H9 (cell line): ENCODE measurements around the gene GAB3. TPM values are rescaled to one million over a fixed set of nuclear protein-coding genes. Genes with fewer than 3 reads are reported as not detected.

Source experiments
- DNase-seq: peaks from one replicate; pipeline ENCODE4 v3.0.0-alpha.2; 2017
- H2AFZ ChIP-seq: one replicate; pipeline ENCODE4 v1.6.1; 2013; ENCODE audit warnings: mild to moderate bottlenecking, low read length, control low read depth, moderate library complexity
- H2AK5ac ChIP-seq: 2 replicates; pipeline ENCODE4 v1.6.1; 2013; ENCODE audit warnings: low read length, control low read depth, mixed read lengths; ENCODE audit not compliant: insufficient read length
- H2BK120ac ChIP-seq: one replicate; pipeline ENCODE4 v1.6.1; 2013; ENCODE audit warnings: low read depth, mild to moderate bottlenecking, low read length, control low read depth, inconsistent platforms; ENCODE audit not compliant: poor library complexity, severe bottlenecking
- H2BK12ac ChIP-seq: 2 replicates; pipeline ENCODE4 v1.6.1; 2013; ENCODE audit warnings: low read length, control low read depth, mixed read lengths, low read depth; ENCODE audit not compliant: insufficient read length
- H2BK15ac ChIP-seq: 2 replicates; pipeline ENCODE4 v1.6.1; 2013; ENCODE audit warnings: low read depth, low read length, control low read depth
- H2BK20ac ChIP-seq: one replicate; pipeline ENCODE4 v1.6.1; 2013; ENCODE audit warnings: low read depth, mild to moderate bottlenecking, low read length, control low read depth, inconsistent platforms; ENCODE audit not compliant: poor library complexity, severe bottlenecking
- H2BK5ac ChIP-seq: 2 replicates; pipeline ENCODE4 v1.6.1; 2013; ENCODE audit warnings: low read length, control low read depth, mixed read lengths; ENCODE audit not compliant: insufficient read length
- H3K14ac ChIP-seq: 2 replicates; pipeline ENCODE4 v1.6.1; 2013; ENCODE audit warnings: low read length, control low read depth; ENCODE audit not compliant: insufficient read depth
- H3K18ac ChIP-seq: 2 replicates; pipeline ENCODE4 v1.6.1; 2013; ENCODE audit warnings: low read depth, mild to moderate bottlenecking, mixed read lengths, low read length, control low read depth; ENCODE audit not compliant: insufficient read length
- H3K23ac ChIP-seq: 2 replicates; pipeline ENCODE4 v1.6.1; 2013; ENCODE audit warnings: low read length, control low read depth, mixed read lengths, low read depth; ENCODE audit not compliant: insufficient read length
- H3K23me2 ChIP-seq: 2 replicates; pipeline ENCODE4 v1.6.1; 2013; ENCODE audit warnings: low read depth, mild to moderate bottlenecking, mixed read lengths, low read length, control low read depth; ENCODE audit not compliant: insufficient read length, poor library complexity, severe bottlenecking
- H3K27ac ChIP-seq: 2 replicates; pipeline ENCODE4 v1.5.1; 2013; ENCODE audit warnings: low read length, control low read depth, mixed read lengths, low read depth; ENCODE audit not compliant: insufficient read length
- H3K27me3 ChIP-seq: 2 replicates; pipeline ENCODE4 v1.6.1; 2013; ENCODE audit warnings: low read length, control low read depth, inconsistent platforms; ENCODE audit not compliant: insufficient read depth
- H3K4ac ChIP-seq: 2 replicates; pipeline ENCODE4 v1.6.1; 2013; ENCODE audit warnings: low read depth, mild to moderate bottlenecking, control low read depth, inconsistent platforms, low read length, moderate library complexity
- H3K4me1 ChIP-seq: 2 replicates; pipeline ENCODE4 v1.6.1; 2013; ENCODE audit warnings: low read length, control low read depth, inconsistent platforms; ENCODE audit not compliant: insufficient read depth
- H3K4me2 ChIP-seq: 2 replicates; pipeline ENCODE4 v1.6.1; 2013; ENCODE audit warnings: low read length, control low read depth, mixed read lengths; ENCODE audit not compliant: insufficient read length, insufficient read depth
- H3K56ac ChIP-seq: 2 replicates; pipeline ENCODE4 v1.6.1; 2013; ENCODE audit warnings: low read depth, mild to moderate bottlenecking, mixed read lengths, low read length, control low read depth; ENCODE audit not compliant: insufficient read length
- H3K79me1 ChIP-seq: 2 replicates; pipeline ENCODE4 v1.6.1; 2013; ENCODE audit warnings: low read depth, mild to moderate bottlenecking, moderate library complexity, low read length, control low read depth, inconsistent platforms; ENCODE audit not compliant: insufficient read depth, poor library complexity, severe bottlenecking
- H3K79me2 ChIP-seq: 2 replicates; pipeline ENCODE4 v1.6.1; 2013; ENCODE audit warnings: low read length, control low read depth, inconsistent platforms; ENCODE audit not compliant: insufficient read depth
- H3K9ac ChIP-seq: 2 replicates; pipeline ENCODE4 v1.6.1; 2013; ENCODE audit warnings: low read length, control low read depth, mixed read lengths; ENCODE audit not compliant: insufficient read length; ENCODE audit errors: extremely low read depth
- H3K9me3 ChIP-seq: one replicate; pipeline ENCODE4 v1.6.1; 2013; ENCODE audit warnings: low read depth, low read length, inconsistent platforms; ENCODE audit not compliant: control insufficient read depth
- H3T11ph ChIP-seq: one replicate; pipeline ENCODE4 v1.6.1; 2013; ENCODE audit warnings: mild to moderate bottlenecking, low read length, control low read depth, inconsistent platforms
- H4K20me1 ChIP-seq: one replicate; pipeline ENCODE4 v1.6.1; 2013; ENCODE audit not compliant: control insufficient read depth, insufficient read length, insufficient read depth
- H4K5ac ChIP-seq: 2 replicates; pipeline ENCODE4 v1.6.1; 2013; ENCODE audit warnings: low read depth, mild to moderate bottlenecking, mixed read lengths, low read length, control low read depth; ENCODE audit not compliant: insufficient read length
- H4K8ac ChIP-seq: replicated peaks from 2 replicates; pipeline ENCODE4 v1.6.1; 2013; ENCODE audit warnings: low read length, control low read depth, mixed read lengths, low read depth; ENCODE audit not compliant: insufficient read length
- H4K91ac ChIP-seq: 2 replicates; pipeline ENCODE4 v1.6.1; 2013; ENCODE audit warnings: low read depth, mild to moderate bottlenecking, moderate library complexity, mixed read lengths, low read length, control low read depth; ENCODE audit not compliant: insufficient read length
- H3K27ac Mint-ChIP-seq, 3 experiments: 2 replicates in 2 of 3; 3 replicates in 1 of 3; pipeline ENCODE4 v1.8.0; 2020 to 2021; ENCODE audit warnings: mixed read lengths in 3 of 3, mild to moderate bottlenecking in 1 of 3, moderate library complexity in 1 of 3
- H3K27me3 Mint-ChIP-seq: 2 replicates; pipeline ENCODE4 v1.8.0; 2021; ENCODE audit warnings: low read depth, mild to moderate bottlenecking, moderate library complexity, mixed read lengths
- H3K36me3 Mint-ChIP-seq, 3 experiments: 2 replicates in 2 of 3; 3 replicates in 1 of 3; pipeline ENCODE4 v1.8.0; 2020 to 2021; ENCODE audit warnings: low read depth in 3 of 3, mixed read lengths in 3 of 3; ENCODE audit not compliant: insufficient read depth in 1 of 3
- H3K4me1 Mint-ChIP-seq, 2 experiments: 2 replicates each; pipeline ENCODE4 v1.8.0; 2020; ENCODE audit warnings: mixed read lengths in 2 of 2
- H3K4me3 Mint-ChIP-seq, 2 experiments: 2 replicates in 1 of 2; 3 replicates in 1 of 2; pipeline ENCODE4 v1.8.0; 2020 to 2021; ENCODE audit warnings: mild to moderate bottlenecking in 2 of 2, mixed read lengths in 2 of 2, moderate library complexity in 1 of 2
- H3K9me3 Mint-ChIP-seq, 2 experiments: 2 replicates in 1 of 2; 3 replicates in 1 of 2; pipeline ENCODE4 v1.8.0; 2020; ENCODE audit warnings: mild to moderate bottlenecking in 2 of 2, mixed read lengths in 2 of 2, moderate library complexity in 1 of 2
- WGBS: extraction: QIAGEN DNeasy Blood & Tissue Kit; methylation state at CpG from one replicate; pipeline ENCODE4 v1.1.7; 2013; ENCODE audit warnings: missing lambda C conversion rate, low lambda C conversion rate, mixed read lengths; ENCODE audit not compliant: insufficient read length; ENCODE audit errors: extremely low coverage; 5-methylcytosine and 5-hydroxymethylcytosine counted together
- long read RNA-seq: library from polyadenylated mRNA; unstranded; transcript quantifications from one replicate; pipeline ENCODE4 v2.0.0, GENCODE V29; 2020
- total RNA-seq: library from RNA; stranded (reverse); gene quantifications from 2 replicates; pipeline ENCODE4 v1.2.1, GENCODE V29; 2021
- TF ChIP-seq, protein P1 (sequence below): fragments of 200-600 bp; sonication (generic); conservative IDR thresholded peaks from 3 replicates; pipeline ENCODE4 v1.8.0; 2021; ENCODE audit warnings: antibody characterized with exemption, mild to moderate bottlenecking

GAB3 gene
- 0.42 and 0.46 TPM in 2 replicates for total RNA-seq
- long read RNA-seq, partial matches to known transcripts: 0 of 2 reads
- long read RNA-seq, other reads (novel, unspliced or antisense): 1 of 2 reads

DNA sequence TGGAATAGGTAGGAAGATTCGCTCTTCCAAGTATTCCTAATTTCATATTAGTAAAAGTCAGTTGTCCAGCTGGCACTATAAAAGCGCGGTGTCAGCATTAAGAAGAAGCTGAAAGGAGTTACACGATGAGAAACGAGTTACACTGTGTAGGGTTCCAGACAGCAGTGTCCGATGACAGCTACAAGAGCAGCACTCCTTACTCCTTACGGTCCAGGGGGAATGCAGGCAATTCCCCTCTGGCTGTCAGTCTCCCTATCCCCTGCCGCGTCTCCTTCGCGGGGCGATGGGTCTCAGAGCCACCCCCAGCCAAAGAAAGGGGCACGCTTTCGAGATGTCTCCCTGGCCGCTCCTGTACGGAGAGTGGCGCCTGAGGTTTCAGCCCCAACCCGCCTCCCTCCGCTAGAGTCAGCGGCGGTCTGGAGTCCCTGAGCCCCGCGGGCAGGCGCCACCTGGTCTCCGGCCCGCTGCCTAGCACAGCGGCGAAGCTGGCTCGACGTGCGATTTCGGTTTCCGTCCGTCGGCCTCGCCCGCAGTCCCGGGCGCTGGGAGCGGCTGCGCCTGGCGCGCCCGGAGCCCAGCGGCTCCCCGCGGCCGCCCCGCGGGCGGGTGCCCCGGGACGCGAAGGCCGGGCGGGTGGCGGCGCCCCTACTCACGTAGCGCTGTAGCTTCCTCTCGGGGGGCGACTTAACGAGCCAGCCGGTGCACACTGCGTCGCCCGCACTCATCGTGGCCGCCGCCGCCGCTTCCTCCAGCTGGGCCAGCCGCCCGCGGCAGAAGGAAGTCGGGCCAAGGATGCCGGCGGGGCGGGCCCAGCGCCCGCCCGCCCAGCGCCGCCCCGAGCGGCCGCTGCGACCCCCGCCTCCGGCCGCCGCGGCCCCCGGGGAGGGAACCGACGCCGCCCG lies at the start of gene GAB3:
TSS of gene GAB3 (minus strand) at position 777 of the 902 bp plus-strand sequence. CDS start at position 725, 52 bp downstream.
- no peaks in the 10 kb centered on the region for H4K20me1 ChIP-seq
- H3K79me1 ChIP-seq: no peaks in the 10 kb centered on the region
- H3K4me2 ChIP-seq: peak within 1 kb of the TSS; percentile 55
- H3K4me1 ChIP-seq: no peaks in the 10 kb centered on the region; the same call in 1 of the 2 replicates
- peaks cover 6 to 9% of the 10 kb centered on the region in 2 experiments; a peak in 3 of 4 replicates for H3K4me1 Mint-ChIP-seq
- no peak within 1 kb of the TSS for H3K18ac ChIP-seq
- no CpG with 5 or more reads among the region's 98 CpGs for WGBS
- no peak within 1 kb of the TSS for H2BK120ac ChIP-seq
- no peak within 1 kb of the TSS for H2BK20ac ChIP-seq
- DNase-seq: no peak
- peaks cover 61% of the 10 kb centered on the region in 2 experiments for H3K9me3 Mint-ChIP-seq
- H3K27me3 ChIP-seq: peaks cover 20% of the 10 kb centered on the region; the same call in 1 of the 2 replicates
- H3K36me3 Mint-ChIP-seq: peaks cover 0 to 8% (median 5%) of the 10 kb centered on the region in 3 experiments; a peak in 5 of 7 replicates
- peaks cover 12% of the 10 kb centered on the region for H3K9me3 ChIP-seq
- H3K79me2 ChIP-seq: no peaks in the 10 kb centered on the region
- no peak within 1 kb of the TSS for H3T11ph ChIP-seq
- H2BK12ac ChIP-seq: no peak within 1 kb of the TSS
- TF ChIP-seq, protein P1, sequence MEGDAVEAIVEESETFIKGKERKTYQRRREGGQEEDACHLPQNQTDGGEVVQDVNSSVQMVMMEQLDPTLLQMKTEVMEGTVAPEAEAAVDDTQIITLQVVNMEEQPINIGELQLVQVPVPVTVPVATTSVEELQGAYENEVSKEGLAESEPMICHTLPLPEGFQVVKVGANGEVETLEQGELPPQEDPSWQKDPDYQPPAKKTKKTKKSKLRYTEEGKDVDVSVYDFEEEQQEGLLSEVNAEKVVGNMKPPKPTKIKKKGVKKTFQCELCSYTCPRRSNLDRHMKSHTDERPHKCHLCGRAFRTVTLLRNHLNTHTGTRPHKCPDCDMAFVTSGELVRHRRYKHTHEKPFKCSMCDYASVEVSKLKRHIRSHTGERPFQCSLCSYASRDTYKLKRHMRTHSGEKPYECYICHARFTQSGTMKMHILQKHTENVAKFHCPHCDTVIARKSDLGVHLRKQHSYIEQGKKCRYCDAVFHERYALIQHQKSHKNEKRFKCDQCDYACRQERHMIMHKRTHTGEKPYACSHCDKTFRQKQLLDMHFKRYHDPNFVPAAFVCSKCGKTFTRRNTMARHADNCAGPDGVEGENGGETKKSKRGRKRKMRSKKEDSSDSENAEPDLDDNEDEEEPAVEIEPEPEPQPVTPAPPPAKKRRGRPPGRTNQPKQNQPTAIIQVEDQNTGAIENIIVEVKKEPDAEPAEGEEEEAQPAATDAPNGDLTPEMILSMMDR: no peak
- H2BK5ac ChIP-seq: no peak within 1 kb of the TSS
- no peaks in the 10 kb centered on the region for H3K23me2 ChIP-seq
- no peak within 1 kb of the TSS for H2BK15ac ChIP-seq
- H3K27ac Mint-ChIP-seq: no peak within 1 kb of the TSS
- no peak within 1 kb of the TSS for H2AK5ac ChIP-seq
- H3K9ac ChIP-seq: no peak within 1 kb of the TSS
- H3K27me3 Mint-ChIP-seq: peaks cover 50% of the 10 kb centered on the region
- H3K4ac ChIP-seq: no peak within 1 kb of the TSS
- H3K14ac ChIP-seq: no peak within 1 kb of the TSS; the same call in 1 of the 2 replicates
- H3K27ac ChIP-seq: no peak within 1 kb of the TSS
- no peak within 1 kb of the TSS for H4K91ac ChIP-seq
- H4K8ac ChIP-seq: no peak within 1 kb of the TSS
- no peak within 1 kb of the TSS for H3K56ac ChIP-seq
- H2AFZ ChIP-seq: no peak within 1 kb of the TSS
- peak within 1 kb of the TSS; percentile 43 to 72 for H3K4me3 Mint-ChIP-seq
- no peak within 1 kb of the TSS for H3K23ac ChIP-seq
- H4K5ac ChIP-seq: no peak within 1 kb of the TSS
